Posterior cingulate gyrus (tissue), 11 donors: ENCODE measurements around the gene MBTD1.
A peak's percentile ranks its signal among the peaks of the same experiment; 100 is the strongest.

Experiments
- DNase-seq, 10 donors: peaks; one replicate each; pipeline versions ENCODE4 v3.0.0 to v3.0.0-alpha.2; 2020 to 2021; ENCODE audit warnings: mixed read lengths in 3 of 10
- intact Hi-C: fragments of 100-400 bp; cut with DNase I; formaldehyde crosslinking; loops from one replicate; pipeline ENCODE4 v1.15.1; 2023

MBTD1 gene

GRCh38 chr17:51154176-51154575, 105.7 kb downstream of the MBTD1 start:
- intact Hi-C loops: loop anchor here (10.0 kb wide), 1 partner anchor 299 kb away; no protein-coding TSS in a partner anchor
- no peak for DNase-seq

GRCh38 chr17:51153210-51154072, 106.4 kb downstream of the MBTD1 start, which contains the start of gene NME1:
Gene NME1 (plus strand): TSS chr17:51153559. CDS start chr17:51155655, 2,096 bp downstream.
- intact Hi-C loops: loop anchor here (2.0 to 10.0 kb wide), 3 partner anchors 33 to 299 kb away; partner anchors contain the start of gene SPAG9

GRCh38 chr17:51152766-51153209, 107.1 kb downstream of the MBTD1 start:
- intact Hi-C loops: loop anchor here (1.0 to 10.0 kb wide), 4 partner anchors 32 to 298 kb away; partner anchors contain the start of gene SPAG9
- no peak for DNase-seq

More at GRCh38 chr17:51153210-51154072, 106.4 kb downstream of the MBTD1 start, which contains the start of gene NME1:
- DNase-seq: peak; percentile 94 to 100 (median 96)

GRCh38 chr17:51150932-51151331, 108.9 kb downstream of the MBTD1 start:
- intact Hi-C loops: loop anchor here (10.0 kb wide), 1 partner anchor 296 kb away; no protein-coding TSS in a partner anchor
- no peak for DNase-seq

- intact Hi-C loops: no loop called here
- no peak for DNase-seq
Observed at GRCh38 chr17:51149163-51149562, 110.7 kb downstream of the MBTD1 start.

GRCh38 chr17:51147650-51148049, 112.2 kb downstream of the MBTD1 start:
- intact Hi-C loops: no loop called here
- DNase-seq: no peak

- intact Hi-C loops: no loop called here
- no peak for DNase-seq
Observed at GRCh38 chr17:51144266-51145022, 115.4 kb downstream of the MBTD1 start.

GRCh38 chr17:51142597-51142996, 117.3 kb downstream of the MBTD1 start:
- DNase-seq: no peak
- intact Hi-C loops: no loop called here

- DNase-seq: no peak
- intact Hi-C loops: no loop called here
Observed at GRCh38 chr17:51135956-51136355, 123.9 kb downstream of the MBTD1 start.

GRCh38 chr17:51133365-51133764, 126.5 kb downstream of the MBTD1 start:
- DNase-seq: no peak
- intact Hi-C loops: no loop called here

- DNase-seq: no peak
- intact Hi-C loops: no loop called here
Observed at GRCh38 chr17:51132964-51133319, 126.9 kb downstream of the MBTD1 start.

- intact Hi-C loops: no loop called here
- no peak for DNase-seq
Observed at GRCh38 chr17:51128076-51128475, 131.8 kb downstream of the MBTD1 start.
